ENCODE data around the gene CCDC146. TPM values are rescaled to one million over a fixed set of nuclear protein-coding genes. Genes with fewer than 3 reads are reported as not detected.

The CCDC146 gene
- total and polyA plus RNA-seq, 2 of the 8 experiments (the other 6 are each of a cell fraction or from before 2014, with no cell fraction given): 0.88 to 2.4 TPM

- TF ChIP-seq EP300 (IDR thresholded peaks at IDR 0.05; ENCODE audit: borderline replicate concordance in 1 of 2, low read depth in 2 of 2, low read length in 2 of 2): no peak
- TF ChIP-seq RXRA (IDR thresholded peaks at IDR 0.05; ENCODE audit: insufficient read depth, low read depth, low read length): no peak
- no peak for TF ChIP-seq CBX8 (IDR thresholded peaks at IDR 0.05; ENCODE audit: borderline replicate concordance, low read depth, low read length)
- no peak for TF ChIP-seq KDM1A (IDR thresholded peaks at IDR 0.05; ENCODE audit: borderline replicate concordance, low read length)
Observed at GRCh38 chr7:77313876-77314480, 191.6 kb downstream of the CCDC146 start (continued).

All from H1 (cell line).